ENCODE measurements around the gene TMF1.

DNA sequence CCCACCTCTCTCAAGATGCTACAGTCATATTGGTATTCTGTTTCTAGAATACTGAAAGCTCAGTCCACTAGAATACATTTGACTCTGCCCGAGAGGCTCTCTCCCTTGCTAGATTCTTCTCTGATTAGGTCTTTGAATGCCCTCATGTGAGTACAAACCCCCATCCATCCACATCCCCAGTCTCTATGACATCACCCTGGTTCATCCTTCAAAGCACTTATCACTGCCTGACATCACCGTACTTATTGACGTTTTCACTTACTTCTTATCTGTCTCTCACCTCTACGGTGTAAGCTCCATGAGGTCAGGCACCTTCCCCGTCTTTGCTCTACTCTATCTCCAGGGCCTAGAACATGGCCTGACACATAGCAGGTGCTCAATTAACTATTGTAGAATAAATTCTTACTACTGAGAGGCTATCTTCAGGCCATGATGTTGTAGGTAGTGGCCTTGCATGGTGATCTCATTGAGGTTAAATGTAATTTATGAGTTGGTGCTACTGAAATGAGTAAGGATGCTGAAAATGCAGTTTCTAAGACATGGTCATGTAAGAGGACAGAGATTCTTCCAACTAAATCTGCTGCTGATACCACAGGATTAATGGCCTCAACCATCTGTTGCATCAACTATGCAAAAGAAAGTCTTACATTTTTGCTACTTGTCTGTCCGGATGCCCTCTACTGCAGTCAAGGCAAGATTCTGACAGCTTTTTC, 65.5 kb downstream of the TMF1 start:
- TF ChIP-seq RFX5 (IDR thresholded peaks at IDR 0.05; ENCODE audit: low read length) (no peak), EZH2phosphoT487 (IDR thresholded peaks at IDR 0.05; ENCODE audit: borderline replicate concordance, low read depth) (no peak), FOXJ3 (CRISPR knock-in tag; IDR thresholded peaks at IDR 0.05) (no peak), NFIC (IDR thresholded peaks at IDR 0.05; ENCODE audit: borderline replicate concordance) (no peak)
- TF ChIP-seq, protein P1, sequence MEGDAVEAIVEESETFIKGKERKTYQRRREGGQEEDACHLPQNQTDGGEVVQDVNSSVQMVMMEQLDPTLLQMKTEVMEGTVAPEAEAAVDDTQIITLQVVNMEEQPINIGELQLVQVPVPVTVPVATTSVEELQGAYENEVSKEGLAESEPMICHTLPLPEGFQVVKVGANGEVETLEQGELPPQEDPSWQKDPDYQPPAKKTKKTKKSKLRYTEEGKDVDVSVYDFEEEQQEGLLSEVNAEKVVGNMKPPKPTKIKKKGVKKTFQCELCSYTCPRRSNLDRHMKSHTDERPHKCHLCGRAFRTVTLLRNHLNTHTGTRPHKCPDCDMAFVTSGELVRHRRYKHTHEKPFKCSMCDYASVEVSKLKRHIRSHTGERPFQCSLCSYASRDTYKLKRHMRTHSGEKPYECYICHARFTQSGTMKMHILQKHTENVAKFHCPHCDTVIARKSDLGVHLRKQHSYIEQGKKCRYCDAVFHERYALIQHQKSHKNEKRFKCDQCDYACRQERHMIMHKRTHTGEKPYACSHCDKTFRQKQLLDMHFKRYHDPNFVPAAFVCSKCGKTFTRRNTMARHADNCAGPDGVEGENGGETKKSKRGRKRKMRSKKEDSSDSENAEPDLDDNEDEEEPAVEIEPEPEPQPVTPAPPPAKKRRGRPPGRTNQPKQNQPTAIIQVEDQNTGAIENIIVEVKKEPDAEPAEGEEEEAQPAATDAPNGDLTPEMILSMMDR (IDR thresholded peaks at IDR 0.05) = no peak
